ENCODE results near the gene TM9SF1. TPM values are rescaled to one million over a fixed set of nuclear protein-coding genes. Genes with fewer than 3 reads are reported as not detected.

TM9SF1 gene
- polyA plus RNA-seq, 3 donors: 14.6 to 56.0 (median 51.1) TPM

- TF ChIP-seq CTCF (IDR thresholded peaks at IDR 0.05): no peak
- no peak overlapping the region for H3K4me3 ChIP-seq (replicated peaks in 1 of 3; ENCODE audit: low read depth in 2 of 3, low read length in 3 of 3)
- intact Hi-C loops (cut with micrococcal nuclease): no loop called here
- Mint-ChIP-seq H3K9me3 (no peaks in the 10 kb centered on the region), H3K36me3 (peaks cover 14 to 29% of the 10 kb centered on the region in 2 donors), H3K27ac (peak overlapping the region in 3 of 7 donors; percentile 2 to 84 (median 36)), H3K27me3 (ENCODE audit: low read depth in 3 of 3) (no peaks in the 10 kb centered on the region), H3K4me1 (peaks cover 27% of the 10 kb centered on the region), H3K4me3 (no peak overlapping the region)
- H3K36me3 ChIP-seq (replicated peaks in 1 of 2; ENCODE audit: control insufficient read depth in 1 of 2, insufficient read depth in 2 of 2, low read length in 2 of 2): peaks cover 9 to 30% of the 10 kb centered on the region in 2 donors
- H3K9me3 ChIP-seq (replicated peaks in 1 of 2; ENCODE audit: control insufficient read depth in 1 of 2, insufficient read depth in 1 of 2, low read length in 2 of 2): no peaks in the 10 kb centered on the region
- no peak overlapping the region for H3K27ac ChIP-seq (ENCODE audit: low read depth in 1 of 2, low read length in 2 of 2)
- no peak overlapping the region for H2AFZ ChIP-seq (ENCODE audit: insufficient read depth, low read depth, low read length, poor library complexity, severe bottlenecking)
- no peak overlapping the region for H3K9ac ChIP-seq (ENCODE audit: insufficient read depth, low read length, poor library complexity, severe bottlenecking)
- peaks cover 25% of the 10 kb centered on the region for H4K20me1 ChIP-seq (ENCODE audit: insufficient read depth, low read length)
- no peak overlapping the region for H3K4me2 ChIP-seq (replicated peaks; ENCODE audit: extremely low read depth, low read length, poor library complexity, severe bottlenecking)
- DNase-seq: no peak
- peaks cover 88% of the 10 kb centered on the region for H3K79me2 ChIP-seq (ENCODE audit: insufficient read depth, low read length)
- WGBS (ENCODE audit: insufficient coverage): no CpG with 5 or more reads among the region's 1 CpG
- peaks cover 23 to 29% of the 10 kb centered on the region in 2 donors for H3K4me1 ChIP-seq (ENCODE audit: control insufficient read depth in 1 of 2, insufficient read depth in 2 of 2, low read length in 2 of 2)
- H3K27me3 ChIP-seq (ENCODE audit: control insufficient read depth in 2 of 2, insufficient read depth in 2 of 2, low read length in 2 of 2): no peaks in the 10 kb centered on the region
Measured at GRCh38 chr14:24228902-24229301, 33.7 kb upstream of the TM9SF1 start.

- Mint-ChIP-seq H3K36me3 (peaks cover 14 to 29% of the 10 kb centered on the region in 2 donors), H3K9me3 (no peaks in the 10 kb centered on the region), H3K27me3 (ENCODE audit: low read depth in 3 of 3) (no peaks in the 10 kb centered on the region), H3K4me3 (no peak overlapping the region), H3K4me1 (peaks cover 12% of the 10 kb centered on the region), H3K27ac (no peak overlapping the region)
- Histone ChIP-seq H3K27me3 (ENCODE audit: control insufficient read depth in 2 of 2, insufficient read depth in 2 of 2, low read length in 2 of 2) (no peaks in the 10 kb centered on the region), H3K27ac (ENCODE audit: low read depth in 1 of 2, low read length in 2 of 2) (no peak overlapping the region), H3K4me3 (replicated peaks in 1 of 3; ENCODE audit: low read depth in 2 of 3, low read length in 3 of 3) (no peak overlapping the region), H3K9me3 (replicated peaks in 1 of 2; ENCODE audit: control insufficient read depth in 1 of 2, insufficient read depth in 1 of 2, low read length in 2 of 2) (no peaks in the 10 kb centered on the region), H3K79me2 (ENCODE audit: insufficient read depth, low read length) (peaks cover 96% of the 10 kb centered on the region), H3K4me2 (replicated peaks; ENCODE audit: extremely low read depth, low read length, poor library complexity, severe bottlenecking) (no peak overlapping the region), H3K36me3 (replicated peaks in 1 of 2; ENCODE audit: control insufficient read depth in 1 of 2, insufficient read depth in 2 of 2, low read length in 2 of 2) (peaks cover 9 to 30% of the 10 kb centered on the region in 2 donors), H3K4me1 (ENCODE audit: control insufficient read depth in 1 of 2, insufficient read depth in 2 of 2, low read length in 2 of 2) (peaks cover 7 to 10% of the 10 kb centered on the region in 2 donors), H4K20me1 (ENCODE audit: insufficient read depth, low read length) (peaks cover 22% of the 10 kb centered on the region), H2AFZ (ENCODE audit: insufficient read depth, low read depth, low read length, poor library complexity, severe bottlenecking) (no peak overlapping the region), H3K9ac (ENCODE audit: insufficient read depth, low read length, poor library complexity, severe bottlenecking) (no peak overlapping the region)
- no peak for DNase-seq
- TF ChIP-seq CTCF (IDR thresholded peaks at IDR 0.05): no peak
- intact Hi-C loops (cut with micrococcal nuclease): no loop called here
- WGBS (ENCODE audit: insufficient coverage): no CpG with 5 or more reads among the region's 1 CpG
Measured at GRCh38 chr14:24226473-24226872, 31.2 kb upstream of the TM9SF1 start.

Data from CD14-positive monocyte (primary cell).